K562 (cell line): ENCODE data around the gene TMPRSS9. TPM values are rescaled to one million over a fixed set of nuclear protein-coding genes. Genes with fewer than 3 reads are reported as not detected.
A peak's percentile ranks its signal among the peaks of the same experiment; 100 is the strongest.

ENCODE experiments used
- ATF7 ChIP-seq: fragments of 450-650 bp; IDR thresholded peaks from 2 replicates; pipeline ENCODE4 v1.7.1; 2014; ENCODE audit warnings: mild to moderate bottlenecking, moderate library complexity
- CEBPG ChIP-seq, 3 experiments: fragments of 200-800 bp in 1 of 3; sonication (Bioruptor generic) in 1 of 3; sonication (generic) in 1 of 3; formaldehyde crosslinking in 1 of 3; IDR thresholded peaks in 2 of 3; conservative IDR thresholded peaks in 1 of 3; 2 replicates each; pipeline versions ENCODE4 v1.6.1 to v1.8.0; 2016 to 2022; ENCODE audit warnings: missing compliant biosample characterization in 2 of 3, missing genetic modification characterization in 2 of 3, mild to moderate bottlenecking in 1 of 3, missing genetic modification reagents in 1 of 3
- EP300 ChIP-seq: IDR thresholded peaks from 2 replicates; pipeline ENCODE4 v1.6.1; 2012; ENCODE audit warnings: low read length, improper control_type of control experiment
- ETS2 ChIP-seq: IDR thresholded peaks from 2 replicates; pipeline ENCODE4 v1.6.1; 2016; ENCODE audit warnings: borderline replicate concordance, missing genetic modification characterization, mild to moderate bottlenecking, moderate library complexity, missing compliant biosample characterization; ENCODE audit not compliant: poor library complexity, severe bottlenecking
- FOXP4 ChIP-seq: sonication (generic); formaldehyde crosslinking; IDR thresholded peaks from 2 replicates; pipeline ENCODE4 v1.8.0; 2022; ENCODE audit warnings: mild to moderate bottlenecking, missing genetic modification reagents, borderline replicate concordance
- JUND ChIP-seq, 2 experiments: IDR thresholded peaks; 2 replicates in 1 of 2; 3 replicates in 1 of 2; pipeline ENCODE4 v1.6.1; 2011; ENCODE audit warnings: borderline replicate concordance in 2 of 2, low read depth in 2 of 2, low read length in 2 of 2, improper control_type of control experiment in 1 of 2, missing biosample characterization in 1 of 2, missing genetic modification characterization in 1 of 2, missing genetic modification reagents in 1 of 2
- L3MBTL2 ChIP-seq: fragments of 450-650 bp; IDR thresholded peaks from 2 replicates; pipeline ENCODE4 v1.6.1; 2016; ENCODE audit warnings: mild to moderate bottlenecking, moderate library complexity
- MITF ChIP-seq: IDR thresholded peaks from 2 replicates; pipeline ENCODE4 v1.6.1; 2014; ENCODE audit warnings: antibody characterized with exemption
- MLLT1 ChIP-seq, 2 experiments: fragments of 450-650 bp; IDR thresholded peaks; 2 replicates each; pipeline ENCODE4 v1.6.1; 2016
- MTA3 ChIP-seq: fragments of 450-650 bp; formaldehyde crosslinking; IDR thresholded peaks from 2 replicates; pipeline ENCODE4 v1.6.1; 2017; ENCODE audit warnings: mild to moderate bottlenecking, borderline replicate concordance
- NR2C2 ChIP-seq, 2 experiments: fragments of 200-800 bp in 1 of 2; sonication (Bioruptor generic) in 1 of 2; sonication (generic) in 1 of 2; formaldehyde crosslinking in 1 of 2; IDR thresholded peaks; 2 replicates each; pipeline versions ENCODE4 v1.6.1 to v1.8.0; 2016 to 2022; ENCODE audit warnings: mild to moderate bottlenecking in 1 of 2, missing compliant biosample characterization in 1 of 2, missing genetic modification characterization in 1 of 2, missing genetic modification reagents in 1 of 2
- PML ChIP-seq: IDR thresholded peaks from 2 replicates; pipeline ENCODE4 v1.6.1; 2012; ENCODE audit warnings: low read length, inconsistent platforms
- SREBF2 ChIP-seq: sonication (generic); formaldehyde crosslinking; IDR thresholded peaks from 2 replicates; pipeline ENCODE4 v1.4.0; 2020; ENCODE audit warnings: mild to moderate bottlenecking, missing genetic modification reagents
- SRSF3 ChIP-seq: fragments of 200-400 bp; formaldehyde crosslinking; IDR thresholded peaks from 2 replicates; pipeline ENCODE4 v1.6.1; 2016; ENCODE audit warnings: mild to moderate bottlenecking, low read length, moderate library complexity; ENCODE audit not compliant: insufficient read depth
- ZNF124 ChIP-seq: sonication (generic); formaldehyde crosslinking; IDR thresholded peaks from 2 replicates; pipeline ENCODE4 v1.8.1; 2022; ENCODE audit warnings: missing genetic modification reagents
- ZNF253 ChIP-seq: fragments of 250-450 bp; sonication (Bioruptor Pico); conservative IDR thresholded peaks from 2 replicates; pipeline ENCODE4 v1.6.1; 2021; ENCODE audit warnings: mild to moderate bottlenecking
- ZNF512 ChIP-seq: IDR thresholded peaks from 2 replicates; pipeline ENCODE4 v1.6.1; 2016; ENCODE audit warnings: missing genetic modification characterization, missing compliant biosample characterization
- ZNF644 ChIP-seq: fragments of 200-800 bp; sonication (Bioruptor generic); IDR thresholded peaks from 2 replicates; pipeline ENCODE4 v1.6.1; 2016; ENCODE audit warnings: low read depth, missing genetic modification characterization, missing compliant biosample characterization
- polyA plus RNA-seq, 8 experiments: library from polyadenylated mRNA; depleted of rRNA in 4 of 8; stranded (reverse) in 5 of 8; unstranded in 3 of 8; fragments of >200 nt; fragmentation: Nextera tagmentation in 2 of 8; fragmentation: Illumina TruSeq in 1 of 8; extraction: Ambion mirVana in 2 of 8; extraction: Trizol in 1 of 8; gene quantifications; 2 replicates each; pipeline versions ENCODE4 v1.2.1 to v1.2.3, GENCODE V29; 2011 to 2014; ENCODE audit warnings: inconsistent platforms in 1 of 8, missing spikeins in 1 of 8
- total RNA-seq, 7 experiments: library from RNA; depleted of rRNA in 6 of 7; stranded (reverse); fragments of >200 nt in 6 of 7; fragmentation: Illumina TruSeq in 2 of 7; extraction: Trizol in 2 of 7; gene quantifications; 2 replicates each; pipeline versions ENCODE4 v1.2.1 to v1.2.3, GENCODE V29; 2011 to 2021; ENCODE audit warnings: low replicate concordance in 1 of 7

Gene TMPRSS9
- total and polyA plus RNA-seq, 9 of the 15 experiments (the other 6 are each of a cell fraction or from before 2014, with no cell fraction given), result 0.01 to 0.03 TPM; not detected in 7

DNA sequence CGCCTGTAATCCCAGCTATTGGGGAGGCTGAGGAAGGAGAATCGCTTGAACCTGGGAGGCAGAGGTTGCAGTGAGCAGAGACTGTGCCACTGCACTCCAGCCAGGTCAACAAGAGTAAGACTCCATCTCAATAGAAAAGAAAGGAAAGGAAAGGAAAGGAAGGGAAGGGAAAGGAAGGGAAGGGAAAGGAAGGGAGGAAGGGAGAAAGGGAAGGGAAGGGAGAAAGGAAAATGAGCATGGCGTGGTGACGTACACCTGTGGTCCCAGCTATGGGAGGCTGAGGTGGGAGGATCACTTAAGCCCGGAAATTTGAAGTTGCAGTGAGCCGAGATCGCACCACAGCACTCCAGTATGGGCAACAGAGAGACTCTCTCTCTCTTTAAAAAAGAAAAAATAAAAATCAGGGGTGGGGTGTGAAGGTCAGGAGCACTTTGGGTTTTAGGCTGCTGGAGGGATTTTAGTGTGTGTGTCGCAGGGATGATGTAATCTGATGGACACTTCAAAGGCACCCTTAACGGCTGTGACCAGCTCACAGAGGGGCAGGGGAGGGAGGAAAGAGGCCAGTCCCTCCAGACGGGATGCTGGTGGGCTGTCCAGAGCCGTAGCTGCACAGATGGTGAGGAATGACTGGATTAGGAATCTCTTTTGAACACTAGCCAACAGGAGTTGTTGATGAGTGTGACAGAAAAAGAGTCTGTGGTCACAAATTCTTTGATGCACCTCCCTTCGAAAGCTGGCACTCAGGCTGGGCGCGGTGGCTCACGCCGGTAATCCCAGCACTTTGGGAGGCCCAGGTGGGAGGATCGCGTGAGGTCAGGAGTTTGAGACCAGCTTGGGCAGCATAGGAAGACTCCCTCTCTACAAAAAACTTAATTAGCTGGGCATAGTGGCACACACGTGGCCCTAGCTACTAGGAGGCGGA, 27.6 kb downstream of the TMPRSS9 start (continued):
- no peak for TF ChIP-seq FOXP4 (CRISPR knock-in tag)
- no peak for TF ChIP-seq SREBF2 (CRISPR knock-in tag)
- TF ChIP-seq NR2C2 (CRISPR knock-in tag; IDR thresholded peaks at IDR 0.05), result no peak
- peak; percentile 21; the same call in 1 of the 2 replicates for TF ChIP-seq NR2C2 (tag; IDR thresholded peaks at IDR 0.05)
- TF ChIP-seq ZNF124 (CRISPR knock-in tag), result no peak
- peak; percentile 90 for TF ChIP-seq ATF7
- TF ChIP-seq L3MBTL2, result peak; percentile 39
- TF ChIP-seq ZNF644, result 0 out of 2 replicates have a peak, but pooled peaks have one; percentile 26
- TF ChIP-seq ETS2 (tag), result no peak
- no peak for TF ChIP-seq ZNF253
- peak; percentile 80 for TF ChIP-seq JUND (IDR thresholded peaks at IDR 0.05; ENCODE audit: borderline replicate concordance, low read depth, low read length)
- peak; percentile 62; the same call in 1 of the 3 replicates for TF ChIP-seq JUND (tag; IDR thresholded peaks at IDR 0.05; ENCODE audit: borderline replicate concordance, low read depth, low read length)
- TF ChIP-seq MLLT1 (IDR thresholded peaks at IDR 0.05), result peak in 1 of 2 experiments; percentile 27; a peak in 1 of 4 replicates
- TF ChIP-seq PML, result no peak
- TF ChIP-seq ZNF512 (tag), result peak; percentile 73
- peak; percentile 22; the same call in 1 of the 2 replicates for TF ChIP-seq MTA3
- peak; percentile 87 for TF ChIP-seq CEBPG (CRISPR knock-in tag; IDR thresholded peaks at IDR 0.05)
- TF ChIP-seq CEBPG (tag; conservative IDR thresholded peaks at IDR 0.05 in 1 of 2, IDR thresholded peaks at IDR 0.05 in 1 of 2), result peak; percentile 24 to 88; a peak in 3 of 4 replicates
- no peak for TF ChIP-seq SRSF3
- no peak for TF ChIP-seq MITF
- TF ChIP-seq EP300, result peak; percentile 75
